HG03039 (cell line): ENCODE measurements around the gene TMEM106C.

Experiments used
- ATAC-seq: cut with Tn5 transposase; IDR thresholded peaks from one replicate; pipeline ENCODE4 v1.9.1; 2021; ENCODE audit warnings: mild to moderate bottlenecking, moderate library complexity; ENCODE audit not compliant: unreplicated experiment

TMEM106C gene

GRCh38 chr12:47992776-47993175, 29.4 kb downstream of the TMEM106C start:
- ATAC-seq, result no peak

GRCh38 chr12:47993491-47993890, 30.1 kb downstream of the TMEM106C start:
- no peak for ATAC-seq

DNA sequence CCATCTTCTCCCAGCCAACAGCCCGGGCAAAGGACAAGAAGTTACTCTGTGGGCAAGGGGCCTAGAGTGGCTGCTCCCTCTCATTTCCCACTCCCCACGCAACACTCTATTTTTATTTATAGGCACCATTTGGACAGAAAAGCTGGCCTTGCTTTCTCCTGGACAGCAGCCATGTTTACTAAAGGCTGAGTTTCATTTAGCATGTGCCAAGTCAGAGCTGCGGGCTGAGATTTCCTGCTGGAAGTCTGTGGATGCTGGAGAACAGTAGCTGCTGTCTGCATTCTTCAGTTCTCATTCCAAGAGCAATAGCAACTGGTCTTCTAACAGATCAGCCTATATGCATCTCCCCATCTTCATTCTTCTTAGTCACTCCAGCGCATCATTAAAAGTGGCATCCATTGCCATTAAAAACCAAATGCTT, 32.6 kb downstream of the TMEM106C start:
- no peak for ATAC-seq

- ATAC-seq, result no peak
Observed at GRCh38 chr12:47997321-47997720, 33.9 kb downstream of the TMEM106C start.

- ATAC-seq, result no peak
Observed at GRCh38 chr12:47999816-48000215, 36.4 kb downstream of the TMEM106C start.

DNA sequence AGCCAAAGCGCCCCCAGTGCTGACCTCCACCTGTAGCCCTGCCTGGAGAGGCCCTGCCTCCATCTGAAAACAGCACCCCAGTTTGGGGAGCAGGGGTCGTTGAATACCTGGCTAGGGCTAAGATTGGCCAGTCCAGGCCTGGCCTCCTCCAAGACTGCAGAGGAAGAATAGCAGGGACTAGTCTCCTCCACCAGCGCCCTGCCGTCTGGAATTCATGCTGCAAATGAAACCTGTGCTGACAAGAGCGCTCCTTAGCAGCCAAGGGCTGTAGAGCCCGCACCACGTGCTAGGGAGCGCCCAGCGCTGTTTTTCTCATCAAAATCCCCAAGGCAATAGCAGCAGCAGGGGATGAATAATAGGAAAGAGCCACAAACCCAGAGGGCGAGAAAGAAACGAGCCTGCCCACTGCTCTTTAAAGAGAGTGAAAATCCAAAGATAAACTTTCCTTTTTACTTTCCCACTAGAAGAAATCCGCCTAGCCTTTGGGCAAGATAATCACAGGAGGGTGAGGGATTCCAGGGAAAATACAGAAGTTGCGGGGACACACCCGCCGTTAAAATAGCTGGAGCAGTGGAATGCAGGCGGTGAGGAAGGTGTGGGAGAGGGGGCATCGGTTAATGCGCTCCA, 37.6 kb downstream of the TMEM106C start:
- ATAC-seq, result no peak

GRCh38 chr12:48001505-48002413, 38.4 kb downstream of the TMEM106C start:
- no peak for ATAC-seq

DNA sequence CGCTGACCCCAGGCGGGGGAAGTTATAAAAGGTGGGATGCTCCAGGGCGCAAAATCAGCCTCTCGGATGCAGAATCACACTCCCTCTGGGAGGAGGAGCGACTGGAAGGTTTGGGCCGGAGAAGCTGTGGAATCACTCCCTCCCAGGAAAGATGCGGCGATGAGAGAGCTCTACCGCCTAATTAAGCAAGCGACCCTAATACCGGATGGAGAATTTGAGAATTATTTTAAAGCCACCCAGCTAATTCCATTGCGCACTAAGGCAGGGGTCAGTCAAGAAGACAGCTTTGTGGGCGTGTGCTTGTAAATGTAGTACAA, 39.0 kb downstream of the TMEM106C start:
- ATAC-seq, result no peak

- no peak for ATAC-seq
Observed at GRCh38 chr12:48002773-48003218, 39.4 kb downstream of the TMEM106C start.

GRCh38 chr12:48003226-48004052, 40.0 kb downstream of the TMEM106C start:
- no peak for ATAC-seq

- no peak for ATAC-seq
Observed at GRCh38 chr12:48004053-48004941, 40.9 kb downstream of the TMEM106C start, which contains the start of gene COL2A1. TSS of gene COL2A1 (minus strand) at chr12:48004476. CDS start at chr12:48004321, 155 bp downstream.

- ATAC-seq, result no peak
Observed at GRCh38 chr12:48005001-48005749, 41.8 kb downstream of the TMEM106C start.

- no peak for ATAC-seq
Observed at GRCh38 chr12:48005750-48006021, 42.3 kb downstream of the TMEM106C start.

DNA sequence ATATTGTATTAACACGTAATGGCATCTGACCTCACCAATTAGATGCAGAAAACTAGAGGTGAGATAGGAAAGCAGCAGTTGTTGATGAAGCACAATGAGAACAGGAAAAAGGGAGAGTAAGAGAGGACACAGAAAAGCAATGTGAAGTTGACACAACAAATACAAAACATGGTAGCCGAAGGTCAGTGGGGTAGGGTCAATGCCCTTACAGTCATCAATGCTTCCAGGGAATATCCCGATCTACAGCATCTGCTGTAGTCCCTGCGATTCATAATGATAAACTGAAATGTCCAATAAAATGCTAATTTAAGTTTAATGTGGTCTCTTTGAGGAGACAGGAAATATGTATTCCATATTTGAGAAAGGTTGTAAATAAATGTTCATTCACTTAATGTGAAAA, 43.8 kb downstream of the TMEM106C start:
- no peak for ATAC-seq

- ATAC-seq, result no peak
Observed at GRCh38 chr12:48008349-48008748, 45.0 kb downstream of the TMEM106C start.

DNA sequence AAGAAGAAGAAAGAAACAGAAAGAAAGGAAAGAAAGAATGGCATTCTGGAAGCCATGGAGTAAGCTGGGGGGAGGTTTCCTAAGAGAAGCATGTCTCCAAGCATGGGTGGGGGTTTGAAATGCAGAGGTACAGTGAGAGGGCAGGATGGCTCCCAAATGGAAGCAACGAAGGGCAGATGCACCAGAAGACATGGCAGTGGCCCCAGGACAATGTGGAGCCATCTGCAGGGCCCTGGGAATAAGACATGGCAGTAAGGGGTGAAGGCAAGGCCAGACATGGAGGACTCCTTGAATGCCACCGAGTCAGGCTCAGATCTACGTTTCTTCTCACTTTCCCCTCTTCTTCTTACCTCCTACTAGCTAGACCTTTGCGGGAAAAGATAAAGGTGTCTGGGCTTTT, 45.6 kb downstream of the TMEM106C start:
- ATAC-seq, result no peak

DNA sequence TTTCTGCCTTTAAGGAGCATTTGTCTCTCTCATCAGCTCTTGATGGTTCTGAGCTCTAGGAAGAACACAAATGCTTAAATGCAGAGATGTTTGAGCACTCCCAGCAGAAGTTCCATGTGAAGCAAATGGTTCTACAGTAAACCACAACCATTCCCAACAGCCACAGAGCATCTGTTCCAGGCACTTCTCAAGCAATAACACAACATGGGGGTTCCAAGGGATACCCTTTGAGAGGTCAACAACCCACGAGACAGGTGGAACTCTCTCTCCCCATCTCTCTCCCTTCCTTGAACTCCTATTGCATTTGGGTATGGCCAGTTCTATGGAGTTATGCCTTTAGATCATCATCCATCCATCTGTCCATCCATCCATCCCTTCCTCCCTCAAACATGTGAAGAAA, 46.1 kb downstream of the TMEM106C start:
- ATAC-seq, result no peak

GRCh38 chr12:48010366-48010970, 47.1 kb downstream of the TMEM106C start:
- ATAC-seq, result no peak

GRCh38 chr12:48012070-48012469, 48.7 kb downstream of the TMEM106C start:
- ATAC-seq, result no peak
